ENCODE measurements around the gene GALNS.

DNA sequence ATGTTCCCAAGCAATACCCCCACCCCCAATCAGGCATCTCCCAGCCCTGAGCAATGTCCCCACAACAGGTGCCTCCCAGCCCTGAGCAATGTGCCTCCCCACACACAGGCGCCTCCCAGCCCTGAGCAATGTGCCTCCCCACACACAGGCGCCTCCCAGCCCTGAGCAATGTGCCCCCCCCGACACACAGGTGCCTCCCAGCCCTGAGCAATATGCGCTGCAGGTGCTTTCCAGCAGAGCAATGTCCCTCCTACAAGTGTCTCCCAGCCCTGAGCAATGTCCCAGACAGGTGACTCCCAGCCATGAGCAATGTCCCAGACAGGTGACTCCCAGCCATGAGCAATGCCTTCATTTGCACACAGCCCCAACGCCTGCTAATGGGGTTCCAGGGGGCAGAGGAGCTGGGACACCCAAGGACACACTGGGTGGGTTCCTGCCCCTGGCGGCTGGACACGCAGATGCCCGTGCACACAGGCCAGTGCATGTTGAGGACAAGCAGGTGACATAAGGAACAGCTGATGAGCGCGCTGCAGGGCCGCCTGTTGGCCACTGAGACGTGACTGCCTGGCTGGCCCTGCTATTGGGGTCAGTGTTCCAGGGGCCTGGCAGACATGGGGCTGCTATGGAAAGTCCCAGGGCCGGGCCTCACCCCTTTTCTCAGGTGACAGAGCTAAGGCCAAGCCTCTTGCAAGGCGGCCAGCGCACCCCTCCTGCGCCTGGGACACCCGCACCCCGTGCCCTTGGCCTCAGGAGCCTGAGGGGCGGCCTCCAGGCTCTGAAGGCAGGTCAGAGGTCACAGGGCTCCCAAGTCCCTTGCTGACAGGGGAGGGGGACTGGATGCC, 36.6 kb upstream of the GALNS start:
- no peak for TF ChIP-seq CTCF (conservative IDR thresholded peaks at IDR 0.05; ENCODE audit: low read depth in 2 of 2)
- TF ChIP-seq POLR2AphosphoS5 (IDR thresholded peaks at IDR 0.05; ENCODE audit: low read depth) = no peak
- TF ChIP-seq EZH2 (IDR thresholded peaks at IDR 0.05; ENCODE audit: low read depth, unreplicated experiment) = no peak
- no peak for TF ChIP-seq REST (IDR thresholded peaks at IDR 0.05; ENCODE audit: unreplicated experiment)
- TF ChIP-seq CREB1 (CRISPR knock-in tag; IDR thresholded peaks at IDR 0.05; ENCODE audit: low read depth) = no peak

All from GM23338 (cell line).